Chondrocyte (in vitro differentiated cells): ENCODE measurements around the gene COL5A3. TPM values are rescaled to one million over a fixed set of nuclear protein-coding genes. Genes with fewer than 3 reads are reported as not detected.

Experiments used
- DNase-seq: peaks from one replicate; pipeline ENCODE4 v3.0.0; 2021; ENCODE audit warnings: mixed read lengths, low spot score
- H3K27ac Mint-ChIP-seq: one replicate; pipeline ENCODE4 v1.8.0; 2021; ENCODE audit warnings: mild to moderate bottlenecking, moderate library complexity, mixed read lengths; ENCODE audit not compliant: unreplicated experiment
- H3K27me3 Mint-ChIP-seq: 2 replicates; pipeline ENCODE4 v1.8.0; 2021; ENCODE audit warnings: low read depth, mixed read lengths
- H3K36me3 Mint-ChIP-seq: 2 replicates; pipeline ENCODE4 v1.8.0; 2021; ENCODE audit warnings: low read depth, mixed read lengths
- H3K4me1 Mint-ChIP-seq: 2 replicates; pipeline ENCODE4 v1.8.0; 2021; ENCODE audit warnings: low read depth, mild to moderate bottlenecking, mixed read lengths
- H3K4me3 Mint-ChIP-seq: one replicate; pipeline ENCODE4 v1.8.0; 2021; ENCODE audit warnings: mild to moderate bottlenecking, moderate library complexity, mixed read lengths; ENCODE audit not compliant: unreplicated experiment
- H3K9me3 Mint-ChIP-seq: 2 replicates; pipeline ENCODE4 v1.8.0; 2021; ENCODE audit warnings: low read depth, mixed read lengths
- total RNA-seq: library from RNA; stranded (reverse); gene quantifications from 3 replicates; pipeline ENCODE4 v1.2.1, GENCODE V29; 2021
- TF ChIP-seq, protein P1 (sequence below): fragments of 200-600 bp; sonication (generic); IDR thresholded peaks from 2 replicates; pipeline ENCODE4 v1.5.0; 2021; ENCODE audit warnings: antibody characterized with exemption, mild to moderate bottlenecking, moderate library complexity

COL5A3 gene
- total RNA-seq, 1 donor from 2014 or later = 65.9 TPM

DNA sequence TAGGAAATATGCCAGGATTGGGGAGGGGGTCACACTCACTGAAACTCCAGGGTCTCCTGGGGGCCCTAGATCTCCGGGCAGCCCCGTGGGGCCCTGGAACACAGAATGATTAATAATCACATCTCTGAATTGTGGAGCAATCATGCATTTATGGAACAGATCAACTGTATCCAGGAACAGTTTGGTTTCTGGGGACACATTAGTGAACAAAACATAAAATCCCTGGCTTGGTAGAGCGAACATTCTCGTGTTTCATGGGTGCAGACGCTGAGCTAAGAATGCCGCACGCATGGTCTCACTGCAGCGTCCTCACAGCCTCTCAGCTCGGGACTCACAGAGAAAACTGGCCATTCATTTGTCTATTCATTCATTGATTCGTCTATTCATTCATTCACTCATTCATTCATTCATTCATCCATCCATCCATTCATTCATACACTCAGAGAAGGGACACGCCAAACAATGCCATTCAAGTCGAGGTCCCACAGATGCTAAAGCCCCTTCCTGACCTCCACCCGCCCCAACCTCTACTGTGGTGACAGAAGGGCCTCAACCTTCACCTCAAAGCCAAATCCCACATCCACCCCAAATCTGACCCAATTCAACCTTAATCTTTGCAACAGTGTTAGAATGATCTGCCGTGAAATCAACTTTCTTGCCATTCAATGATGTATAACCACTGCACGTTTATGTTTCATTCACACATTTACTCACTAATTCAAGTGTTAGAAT, 39.0 kb downstream of the COL5A3 start:
- Mint-ChIP-seq H3K36me3 (peaks cover 38% of the 10 kb centered on the region), H3K27ac (no peak overlapping the region), H3K4me3 (no peak overlapping the region), H3K4me1 (no peaks in the 10 kb centered on the region), H3K27me3 (peaks cover 2% of the 10 kb centered on the region), H3K9me3 (no peaks in the 10 kb centered on the region)
- TF ChIP-seq, protein P1, sequence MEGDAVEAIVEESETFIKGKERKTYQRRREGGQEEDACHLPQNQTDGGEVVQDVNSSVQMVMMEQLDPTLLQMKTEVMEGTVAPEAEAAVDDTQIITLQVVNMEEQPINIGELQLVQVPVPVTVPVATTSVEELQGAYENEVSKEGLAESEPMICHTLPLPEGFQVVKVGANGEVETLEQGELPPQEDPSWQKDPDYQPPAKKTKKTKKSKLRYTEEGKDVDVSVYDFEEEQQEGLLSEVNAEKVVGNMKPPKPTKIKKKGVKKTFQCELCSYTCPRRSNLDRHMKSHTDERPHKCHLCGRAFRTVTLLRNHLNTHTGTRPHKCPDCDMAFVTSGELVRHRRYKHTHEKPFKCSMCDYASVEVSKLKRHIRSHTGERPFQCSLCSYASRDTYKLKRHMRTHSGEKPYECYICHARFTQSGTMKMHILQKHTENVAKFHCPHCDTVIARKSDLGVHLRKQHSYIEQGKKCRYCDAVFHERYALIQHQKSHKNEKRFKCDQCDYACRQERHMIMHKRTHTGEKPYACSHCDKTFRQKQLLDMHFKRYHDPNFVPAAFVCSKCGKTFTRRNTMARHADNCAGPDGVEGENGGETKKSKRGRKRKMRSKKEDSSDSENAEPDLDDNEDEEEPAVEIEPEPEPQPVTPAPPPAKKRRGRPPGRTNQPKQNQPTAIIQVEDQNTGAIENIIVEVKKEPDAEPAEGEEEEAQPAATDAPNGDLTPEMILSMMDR = no peak
- no peak for DNase-seq

DNA sequence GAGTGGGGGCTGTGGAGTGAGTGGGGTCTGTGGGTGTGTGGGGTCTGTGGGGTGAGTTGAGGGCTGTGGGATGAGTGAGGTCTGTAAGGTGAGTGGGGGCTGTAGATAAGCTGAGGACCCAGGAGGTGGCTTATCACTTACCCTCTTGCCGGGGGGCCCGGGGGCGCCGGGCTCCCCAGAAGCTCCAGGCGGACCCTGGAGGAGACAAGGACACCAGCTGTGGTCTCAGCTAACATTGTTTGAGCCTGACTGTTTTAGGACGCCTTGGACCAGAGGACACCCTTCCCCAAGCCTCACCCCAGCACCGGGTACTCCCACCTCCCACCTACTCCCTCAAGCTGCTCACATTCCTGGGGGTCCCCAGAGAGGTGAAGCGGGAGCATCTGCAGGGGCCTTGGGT, 39.8 kb downstream of the COL5A3 start:
- Mint-ChIP-seq H3K9me3 (no peaks in the 10 kb centered on the region), H3K36me3 (peaks cover 41% of the 10 kb centered on the region), H3K27ac (no peak overlapping the region), H3K4me1 (no peaks in the 10 kb centered on the region), H3K4me3 (no peak overlapping the region), H3K27me3 (peaks cover 2% of the 10 kb centered on the region)
- TF ChIP-seq, protein P1 = no peak
- no peak for DNase-seq

DNA sequence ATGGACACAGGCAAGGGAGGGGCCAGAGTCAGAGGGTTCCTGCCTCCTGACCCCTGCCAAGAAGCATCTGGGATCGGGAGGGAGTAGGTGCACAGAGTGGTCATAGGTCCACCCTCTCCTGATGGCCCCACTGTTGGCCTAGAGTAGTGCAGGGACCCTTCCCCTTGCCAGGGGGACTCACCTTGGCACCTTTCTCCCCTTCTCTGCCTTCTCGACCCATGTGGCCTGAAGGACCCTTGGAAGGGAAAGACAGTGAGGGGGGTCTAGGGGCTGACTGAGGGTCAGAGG, 40.7 kb downstream of the COL5A3 start:
- H3K4me1 Mint-ChIP-seq = no peaks in the 10 kb centered on the region
- H3K4me3 Mint-ChIP-seq = no peak overlapping the region
- no peak for DNase-seq
- H3K27ac Mint-ChIP-seq = no peak overlapping the region
- H3K27me3 Mint-ChIP-seq = peaks cover 2% of the 10 kb centered on the region
- peaks cover 41% of the 10 kb centered on the region for H3K36me3 Mint-ChIP-seq
- H3K9me3 Mint-ChIP-seq = no peaks in the 10 kb centered on the region
- TF ChIP-seq, protein P1 = no peak

DNA sequence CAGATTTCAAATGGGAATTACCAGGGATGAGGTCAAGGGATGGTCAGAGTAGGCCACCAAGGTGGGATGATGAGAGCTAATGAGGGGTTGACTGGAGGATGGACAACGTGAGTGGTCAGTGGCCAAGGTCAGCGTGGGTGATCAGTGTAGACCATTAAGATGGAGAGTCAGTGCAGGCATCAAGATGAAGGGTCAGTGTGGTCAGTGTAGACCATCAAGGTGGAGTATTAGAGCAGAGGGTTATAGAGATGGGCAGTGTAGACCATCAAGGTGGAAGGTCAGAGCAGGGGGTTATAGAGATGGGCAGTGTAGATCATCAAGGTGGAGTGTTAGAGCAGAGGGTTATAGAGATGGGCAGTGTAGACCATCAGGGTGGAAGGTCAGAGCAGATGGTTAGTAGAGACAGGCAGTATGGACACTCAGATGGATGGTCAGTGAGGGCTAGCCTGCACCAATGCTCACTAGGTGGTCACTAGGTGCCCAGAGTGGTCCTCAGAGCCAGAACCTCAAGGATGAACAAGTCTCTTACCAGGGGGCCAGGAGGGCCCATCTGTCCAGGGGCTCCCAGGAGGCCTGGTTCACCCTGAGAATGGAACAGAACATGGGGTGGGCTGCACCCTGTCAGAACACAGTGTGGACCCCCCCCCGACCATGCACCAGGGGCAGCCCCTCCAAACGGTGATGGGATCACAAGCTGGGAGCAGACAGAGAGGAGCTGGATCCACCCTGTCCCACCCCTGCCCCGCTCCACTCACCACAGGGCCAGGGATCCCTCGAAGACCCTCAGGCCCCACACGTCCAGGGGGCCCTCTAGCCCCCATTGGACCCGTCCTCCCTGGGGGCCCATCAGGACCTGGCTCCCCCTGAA, 41.2 kb downstream of the COL5A3 start:
- H3K36me3 Mint-ChIP-seq = peaks cover 41% of the 10 kb centered on the region
- no peaks in the 10 kb centered on the region for H3K4me1 Mint-ChIP-seq
- TF ChIP-seq, protein P1 = no peak
- no peak overlapping the region for H3K27ac Mint-ChIP-seq
- no peak overlapping the region for H3K4me3 Mint-ChIP-seq
- H3K9me3 Mint-ChIP-seq = no peaks in the 10 kb centered on the region
- no peak for DNase-seq
- H3K27me3 Mint-ChIP-seq = peaks cover 2% of the 10 kb centered on the region

DNA sequence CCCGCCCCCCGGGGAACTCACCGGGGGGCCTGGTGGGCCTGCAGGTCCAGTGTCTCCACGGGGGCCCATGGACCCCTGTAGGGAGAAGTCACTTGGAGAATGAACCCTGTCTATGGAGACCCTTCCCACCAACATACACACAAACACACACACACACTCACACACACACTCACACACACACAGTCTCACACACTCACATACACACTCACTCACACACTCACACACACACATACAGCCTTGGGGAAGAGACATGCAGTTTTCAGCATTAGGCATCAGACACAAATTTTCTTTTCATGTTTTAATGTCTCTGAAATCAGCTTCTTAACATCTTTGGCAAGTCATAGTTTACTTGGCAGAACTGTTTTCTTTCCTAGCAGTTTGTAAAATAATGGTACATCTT, 43.0 kb downstream of the COL5A3 start:
- H3K36me3 Mint-ChIP-seq = peaks cover 41% of the 10 kb centered on the region
- no peaks in the 10 kb centered on the region for H3K9me3 Mint-ChIP-seq
- no peak overlapping the region for H3K27ac Mint-ChIP-seq
- H3K4me1 Mint-ChIP-seq = no peaks in the 10 kb centered on the region
- TF ChIP-seq, protein P1 = no peak
- DNase-seq = no peak
- peaks cover 2% of the 10 kb centered on the region for H3K27me3 Mint-ChIP-seq
- no peak overlapping the region for H3K4me3 Mint-ChIP-seq
